Measurements from ENCODE around the gene RERG. TPM values are rescaled to one million over a fixed set of nuclear protein-coding genes. Genes with fewer than 3 reads are reported as not detected.

RERG gene
- total RNA-seq, 1 donor from 2014 or later, result 1.1 TPM

DNA sequence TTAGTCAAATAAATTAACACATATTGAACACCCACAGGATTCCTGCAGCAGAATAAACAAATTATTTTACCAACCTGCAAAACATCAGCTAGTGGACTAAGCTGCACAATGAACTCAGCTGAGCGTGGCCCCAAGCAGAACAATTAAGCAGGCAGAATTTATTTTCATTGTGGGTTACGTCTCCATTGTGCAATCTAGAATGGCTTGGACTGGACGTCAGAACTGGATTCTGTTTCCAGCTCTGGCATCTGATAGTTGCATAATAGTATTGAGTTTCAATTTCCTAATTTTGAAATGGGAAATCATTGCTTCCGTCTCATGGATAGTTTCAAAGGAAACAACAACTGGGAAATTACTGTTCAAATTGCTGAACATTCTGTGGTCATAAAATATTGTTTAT is 35.5 kb upstream of the RERG start:
- H3K27ac Mint-ChIP-seq (ENCODE audit: unreplicated experiment), result no peak overlapping the region
- DNase-seq (ENCODE audit: low read depth, low spot score), result no peak
- TF ChIP-seq, protein P1, sequence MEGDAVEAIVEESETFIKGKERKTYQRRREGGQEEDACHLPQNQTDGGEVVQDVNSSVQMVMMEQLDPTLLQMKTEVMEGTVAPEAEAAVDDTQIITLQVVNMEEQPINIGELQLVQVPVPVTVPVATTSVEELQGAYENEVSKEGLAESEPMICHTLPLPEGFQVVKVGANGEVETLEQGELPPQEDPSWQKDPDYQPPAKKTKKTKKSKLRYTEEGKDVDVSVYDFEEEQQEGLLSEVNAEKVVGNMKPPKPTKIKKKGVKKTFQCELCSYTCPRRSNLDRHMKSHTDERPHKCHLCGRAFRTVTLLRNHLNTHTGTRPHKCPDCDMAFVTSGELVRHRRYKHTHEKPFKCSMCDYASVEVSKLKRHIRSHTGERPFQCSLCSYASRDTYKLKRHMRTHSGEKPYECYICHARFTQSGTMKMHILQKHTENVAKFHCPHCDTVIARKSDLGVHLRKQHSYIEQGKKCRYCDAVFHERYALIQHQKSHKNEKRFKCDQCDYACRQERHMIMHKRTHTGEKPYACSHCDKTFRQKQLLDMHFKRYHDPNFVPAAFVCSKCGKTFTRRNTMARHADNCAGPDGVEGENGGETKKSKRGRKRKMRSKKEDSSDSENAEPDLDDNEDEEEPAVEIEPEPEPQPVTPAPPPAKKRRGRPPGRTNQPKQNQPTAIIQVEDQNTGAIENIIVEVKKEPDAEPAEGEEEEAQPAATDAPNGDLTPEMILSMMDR (conservative IDR thresholded peaks at IDR 0.05), result no peak
- H3K4me1 Mint-ChIP-seq, result peaks cover 24% of the 10 kb centered on the region
- H3K9me3 Mint-ChIP-seq, result no peaks in the 10 kb centered on the region
- H3K27me3 Mint-ChIP-seq (ENCODE audit: low read depth), result peaks cover 12% of the 10 kb centered on the region
- H3K36me3 Mint-ChIP-seq (ENCODE audit: low read depth), result no peaks in the 10 kb centered on the region
- H3K4me3 Mint-ChIP-seq, result no peak overlapping the region

DNA sequence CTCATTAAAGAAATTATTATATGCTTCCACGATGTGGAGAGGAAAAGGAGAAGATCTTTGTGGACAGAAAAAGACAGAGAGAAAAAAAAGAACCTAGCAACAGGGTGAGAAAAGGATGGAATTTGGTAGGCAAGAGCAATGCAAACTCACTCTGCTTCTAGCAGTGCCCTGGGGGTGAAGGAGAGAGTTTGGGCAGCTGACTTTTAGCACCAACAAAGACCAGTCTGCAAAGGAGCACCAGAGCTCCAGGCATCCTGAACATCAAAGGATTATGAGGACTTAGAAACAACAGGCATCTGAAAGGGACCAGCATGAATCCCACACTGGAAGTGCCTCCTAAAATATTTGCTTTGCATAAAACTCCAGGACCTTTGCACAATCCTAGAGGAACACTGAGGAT is 32.8 kb upstream of the RERG start:
- Mint-ChIP-seq H3K36me3 (ENCODE audit: low read depth) (peaks cover 2% of the 10 kb centered on the region), H3K27me3 (ENCODE audit: low read depth) (peaks cover 17% of the 10 kb centered on the region), H3K4me3 (no peak overlapping the region), H3K27ac (ENCODE audit: unreplicated experiment) (peak overlapping the region; percentile 57), H3K4me1 (peaks cover 24% of the 10 kb centered on the region), H3K9me3 (peaks cover 6% of the 10 kb centered on the region)
- TF ChIP-seq, protein P1 (conservative IDR thresholded peaks at IDR 0.05), result no peak
- no peak for DNase-seq (ENCODE audit: low read depth, low spot score)

DNA sequence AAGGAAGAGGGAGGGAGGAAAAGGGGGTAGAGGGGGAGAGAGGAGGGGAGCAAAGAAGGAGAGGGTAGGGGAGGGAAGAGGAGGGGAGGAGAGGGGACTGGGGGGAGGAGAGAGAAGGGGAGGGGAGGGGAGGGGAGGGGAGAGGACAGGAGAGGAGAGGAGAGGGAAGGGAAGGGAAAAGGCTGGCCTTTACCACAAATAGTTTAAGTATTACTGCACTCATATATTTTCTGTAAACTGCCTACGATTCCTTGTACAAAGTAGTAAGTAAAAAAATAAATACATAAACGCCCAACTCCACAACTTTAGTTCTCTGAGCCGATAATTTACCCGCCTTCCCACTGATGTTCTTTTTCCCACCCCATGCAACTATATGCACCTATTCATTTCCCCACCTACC is 23.7 kb upstream of the RERG start:
- H3K27ac Mint-ChIP-seq (ENCODE audit: unreplicated experiment), result no peak overlapping the region
- H3K27me3 Mint-ChIP-seq (ENCODE audit: low read depth), result peaks cover 21% of the 10 kb centered on the region
- no peak for DNase-seq (ENCODE audit: low read depth, low spot score)
- no peak overlapping the region for H3K4me3 Mint-ChIP-seq
- TF ChIP-seq, protein P1 (conservative IDR thresholded peaks at IDR 0.05), result no peak
- peaks cover 23% of the 10 kb centered on the region for H3K9me3 Mint-ChIP-seq
- peaks cover 5% of the 10 kb centered on the region for H3K36me3 Mint-ChIP-seq (ENCODE audit: low read depth)
- no peaks in the 10 kb centered on the region for H3K4me1 Mint-ChIP-seq

DNA sequence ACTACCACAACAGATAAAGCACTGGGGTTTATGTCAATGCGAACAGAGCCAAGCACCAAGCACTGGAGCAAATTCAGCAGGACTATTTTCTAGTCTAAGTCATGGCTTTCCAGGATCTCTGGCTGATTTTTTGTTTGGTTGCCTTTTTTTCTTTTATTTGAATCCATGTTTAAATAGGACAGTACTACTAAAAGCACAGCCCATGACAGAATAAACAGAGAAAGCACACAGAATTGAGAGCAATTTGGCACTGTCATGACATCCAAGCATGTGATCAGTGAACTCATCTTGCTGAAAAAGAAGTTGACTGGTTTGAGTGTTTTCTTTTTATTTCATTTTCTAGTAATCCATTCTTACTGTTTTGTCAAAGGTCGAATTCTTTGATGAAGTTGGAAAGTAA is 23.1 kb upstream of the RERG start:
- H3K27me3 Mint-ChIP-seq (ENCODE audit: low read depth), result peaks cover 21% of the 10 kb centered on the region
- H3K27ac Mint-ChIP-seq (ENCODE audit: unreplicated experiment), result no peak overlapping the region
- no peak for DNase-seq (ENCODE audit: low read depth, low spot score)
- no peak overlapping the region for H3K4me3 Mint-ChIP-seq
- no peaks in the 10 kb centered on the region for H3K4me1 Mint-ChIP-seq
- H3K36me3 Mint-ChIP-seq (ENCODE audit: low read depth), result peaks cover 3% of the 10 kb centered on the region
- TF ChIP-seq, protein P1 (conservative IDR thresholded peaks at IDR 0.05), result no peak
- peaks cover 21% of the 10 kb centered on the region for H3K9me3 Mint-ChIP-seq

DNA sequence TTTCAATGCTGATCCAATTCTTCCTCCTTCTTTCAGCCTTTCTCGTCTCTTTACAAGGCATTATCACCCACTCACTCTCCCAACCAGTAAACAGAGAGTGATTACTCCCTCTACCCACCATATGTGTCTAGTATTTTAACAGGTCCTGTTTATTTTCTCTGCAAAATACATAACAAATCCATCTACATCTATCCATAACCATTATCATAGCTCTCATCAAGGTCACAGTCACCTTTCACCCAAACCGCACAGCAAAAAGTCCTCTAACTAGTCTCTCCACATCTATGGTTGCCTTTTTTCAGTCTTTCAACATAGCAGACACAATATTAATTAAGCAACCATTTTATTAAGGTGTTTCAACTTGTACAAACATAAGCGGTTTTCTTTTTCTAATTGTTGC is 21.9 kb upstream of the RERG start:
- TF ChIP-seq, protein P1 (conservative IDR thresholded peaks at IDR 0.05), result no peak
- no peak overlapping the region for H3K27ac Mint-ChIP-seq (ENCODE audit: unreplicated experiment)
- no peak for DNase-seq (ENCODE audit: low read depth, low spot score)
- H3K9me3 Mint-ChIP-seq, result peaks cover 14% of the 10 kb centered on the region
- peaks cover 3% of the 10 kb centered on the region for H3K36me3 Mint-ChIP-seq (ENCODE audit: low read depth)
- H3K4me3 Mint-ChIP-seq, result no peak overlapping the region
- no peaks in the 10 kb centered on the region for H3K4me1 Mint-ChIP-seq
- H3K27me3 Mint-ChIP-seq (ENCODE audit: low read depth), result peaks cover 26% of the 10 kb centered on the region

DNA sequence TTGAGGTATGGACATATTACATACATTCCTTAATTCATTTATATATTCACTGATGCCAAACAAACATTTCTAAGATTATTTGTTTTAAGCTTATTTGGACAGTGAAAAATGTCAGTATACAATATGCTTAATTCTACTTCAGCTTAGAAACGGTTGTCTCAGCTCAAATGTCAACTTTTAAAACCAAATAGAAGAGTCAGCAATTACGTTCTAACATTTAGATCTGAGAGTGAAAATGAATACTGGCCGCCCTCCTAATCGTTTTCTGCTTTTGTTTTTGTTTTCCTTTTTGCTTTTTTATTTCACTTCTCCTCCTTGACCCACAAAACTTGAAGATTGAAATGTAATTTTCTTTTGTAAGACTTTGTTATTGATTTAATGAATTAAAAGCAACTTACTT is 19.7 kb upstream of the RERG start:
- Mint-ChIP-seq H3K36me3 (ENCODE audit: low read depth) (peaks cover 3% of the 10 kb centered on the region), H3K27me3 (ENCODE audit: low read depth) (peaks cover 31% of the 10 kb centered on the region), H3K9me3 (peaks cover 4% of the 10 kb centered on the region), H3K4me1 (no peaks in the 10 kb centered on the region), H3K27ac (ENCODE audit: unreplicated experiment) (no peak overlapping the region), H3K4me3 (no peak overlapping the region)
- TF ChIP-seq, protein P1 (conservative IDR thresholded peaks at IDR 0.05), result no peak
- DNase-seq (ENCODE audit: low read depth, low spot score), result no peak
